Loucy (cell line): ENCODE data around the gene ZBTB16.

ENCODE experiments used
- H2AFZ ChIP-seq: fragments of 200-600 bp; sonication (generic); 2 replicates; pipeline ENCODE4 v1.6.0; 2016; ENCODE audit warnings: antibody characterized with exemption, mild to moderate bottlenecking, low read length, moderate library complexity
- H3F3A ChIP-seq: fragments of 200-600 bp; 2 replicates; pipeline ENCODE4 v1.6.0; 2016; ENCODE audit warnings: antibody characterized with exemption, low read depth, mild to moderate bottlenecking
- H3K27me3 ChIP-seq: fragments of 200-600 bp; sonication (generic); 2 replicates; pipeline ENCODE4 v1.6.1; 2014; ENCODE audit warnings: low read length, mild to moderate bottlenecking; ENCODE audit not compliant: insufficient read depth, poor library complexity, severe bottlenecking
- H3K36me3 ChIP-seq: fragments of 200-600 bp; sonication (generic); 2 replicates; pipeline ENCODE4 v1.6.1; 2016; ENCODE audit warnings: low read length; ENCODE audit not compliant: insufficient read depth
- H3K4me1 ChIP-seq: fragments of 200-600 bp; sonication (generic); 2 replicates; pipeline ENCODE4 v1.5.1; 2014; ENCODE audit warnings: low read length, mild to moderate bottlenecking; ENCODE audit not compliant: insufficient read depth, poor library complexity, severe bottlenecking
- H3K4me2 ChIP-seq: fragments of 200-600 bp; sonication (generic); 2 replicates; pipeline ENCODE4 v1.6.0; 2014; ENCODE audit warnings: antibody characterized with exemption, low read length, low read depth, mild to moderate bottlenecking; ENCODE audit not compliant: poor library complexity, severe bottlenecking
- H3K4me3 ChIP-seq: fragments of 200-600 bp; sonication (generic); 2 replicates; pipeline ENCODE4 v1.5.1; 2014; ENCODE audit warnings: low read length, mild to moderate bottlenecking, mixed read lengths; ENCODE audit not compliant: poor library complexity, severe bottlenecking
- H3K79me2 ChIP-seq: fragments of 200-600 bp; sonication (generic); 2 replicates; pipeline ENCODE4 v1.6.1; 2014; ENCODE audit warnings: low read length; ENCODE audit not compliant: insufficient read depth
- H3K9ac ChIP-seq: fragments of 200-600 bp; sonication (generic); 2 replicates; pipeline ENCODE4 v1.6.0; 2014; ENCODE audit warnings: mild to moderate bottlenecking, low read depth, low read length, moderate library complexity; ENCODE audit not compliant: poor library complexity, severe bottlenecking
- H3K9me2 ChIP-seq: fragments of 200-600 bp; sonication (generic); replicated peaks from 2 replicates; pipeline ENCODE4 v1.6.1; 2016; ENCODE audit warnings: low read depth, low read length, mixed read lengths
- H3K9me3 ChIP-seq: fragments of 200-600 bp; sonication (generic); 2 replicates; pipeline ENCODE4 v1.6.1; 2014; ENCODE audit warnings: mild to moderate bottlenecking, antibody characterized with exemption, low read length, low read depth; ENCODE audit not compliant: insufficient read depth
- H4K20me1 ChIP-seq: fragments of 200-600 bp; sonication (generic); 2 replicates; pipeline ENCODE4 v1.6.0; 2014; ENCODE audit warnings: antibody characterized with exemption, low read length, mild to moderate bottlenecking; ENCODE audit not compliant: insufficient read depth, poor library complexity, severe bottlenecking
- EZH2phosphoT487 ChIP-seq: fragments of 200-600 bp; IDR thresholded peaks from 2 replicates; pipeline ENCODE4 v1.6.1; 2018; ENCODE audit warnings: antibody characterized with exemption, mild to moderate bottlenecking, moderate library complexity, borderline replicate concordance
- TF ChIP-seq, protein P1 (sequence below): fragments of 200-600 bp; sonication (generic); conservative IDR thresholded peaks from 2 replicates; pipeline ENCODE4 v1.5.1; 2014; ENCODE audit warnings: mild to moderate bottlenecking, antibody characterized with exemption, low read length

ZBTB16 gene

DNA sequence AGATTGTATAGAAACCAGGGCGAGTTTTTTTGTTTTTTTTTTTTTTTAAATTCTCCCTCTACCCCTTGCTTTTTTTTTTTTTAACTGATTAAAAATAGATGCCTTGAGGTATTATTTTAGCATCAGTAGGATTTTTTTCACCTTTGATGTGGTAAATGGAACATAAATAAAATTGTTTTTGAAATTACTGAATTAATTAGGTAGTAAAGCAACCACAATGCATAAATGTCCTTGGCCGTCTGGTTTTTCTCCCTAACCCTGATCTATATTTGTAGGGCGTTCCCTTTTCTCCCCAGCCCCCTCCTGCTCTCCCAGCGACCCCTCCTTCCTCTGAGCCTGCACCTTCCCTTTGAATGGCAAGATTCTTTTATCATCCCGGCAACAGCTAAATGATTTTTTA, 107.8 kb downstream of the ZBTB16 start:
- peak overlapping the region; percentile 62 for H3K9ac ChIP-seq
- no peaks in the 10 kb centered on the region for H4K20me1 ChIP-seq
- H2AFZ ChIP-seq, result no peak overlapping the region

DNA sequence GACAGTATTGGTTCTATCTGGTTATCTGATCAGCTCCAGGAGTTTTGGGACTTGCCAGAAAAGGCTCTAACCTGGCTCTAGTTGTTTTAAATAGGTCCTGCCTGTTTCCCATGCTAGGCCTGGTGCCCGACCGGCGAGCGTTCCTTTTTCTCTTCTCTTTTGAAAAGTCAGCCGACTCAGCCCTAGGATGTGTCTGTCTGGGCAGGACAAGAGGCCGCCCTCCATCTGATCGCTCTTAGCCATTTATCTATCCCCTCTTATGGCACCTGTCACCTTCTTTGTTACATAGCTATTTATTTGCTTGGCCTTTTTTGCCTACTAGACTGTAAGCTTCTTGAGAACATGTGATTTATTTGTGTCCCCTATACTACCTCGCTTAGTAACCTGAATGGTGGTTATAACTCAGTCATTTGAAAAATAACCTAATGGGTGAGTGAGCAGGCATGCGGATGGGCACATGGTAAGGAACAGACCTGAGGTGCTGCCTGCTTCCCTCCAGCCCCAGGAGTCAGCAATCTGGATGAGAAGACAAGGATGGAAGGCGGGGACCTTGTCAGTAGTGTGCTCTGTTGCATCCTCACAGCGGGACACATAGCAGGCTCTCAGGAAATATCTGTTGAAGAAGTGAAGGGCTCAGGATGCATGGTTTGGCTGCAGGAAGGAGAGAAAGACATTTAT, 108.4 kb downstream of the ZBTB16 start:
- TF ChIP-seq, protein P1, sequence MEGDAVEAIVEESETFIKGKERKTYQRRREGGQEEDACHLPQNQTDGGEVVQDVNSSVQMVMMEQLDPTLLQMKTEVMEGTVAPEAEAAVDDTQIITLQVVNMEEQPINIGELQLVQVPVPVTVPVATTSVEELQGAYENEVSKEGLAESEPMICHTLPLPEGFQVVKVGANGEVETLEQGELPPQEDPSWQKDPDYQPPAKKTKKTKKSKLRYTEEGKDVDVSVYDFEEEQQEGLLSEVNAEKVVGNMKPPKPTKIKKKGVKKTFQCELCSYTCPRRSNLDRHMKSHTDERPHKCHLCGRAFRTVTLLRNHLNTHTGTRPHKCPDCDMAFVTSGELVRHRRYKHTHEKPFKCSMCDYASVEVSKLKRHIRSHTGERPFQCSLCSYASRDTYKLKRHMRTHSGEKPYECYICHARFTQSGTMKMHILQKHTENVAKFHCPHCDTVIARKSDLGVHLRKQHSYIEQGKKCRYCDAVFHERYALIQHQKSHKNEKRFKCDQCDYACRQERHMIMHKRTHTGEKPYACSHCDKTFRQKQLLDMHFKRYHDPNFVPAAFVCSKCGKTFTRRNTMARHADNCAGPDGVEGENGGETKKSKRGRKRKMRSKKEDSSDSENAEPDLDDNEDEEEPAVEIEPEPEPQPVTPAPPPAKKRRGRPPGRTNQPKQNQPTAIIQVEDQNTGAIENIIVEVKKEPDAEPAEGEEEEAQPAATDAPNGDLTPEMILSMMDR, result no peak
- TF ChIP-seq EZH2phosphoT487, result no peak
- peaks cover 90% of the 10 kb centered on the region for H3K4me1 ChIP-seq

More for the DNA sequence above, 107.8 kb downstream of the ZBTB16 start:
- Histone ChIP-seq H3K4me3 (peak overlapping the region; percentile 48), H3K4me1 (peaks cover 85% of the 10 kb centered on the region), H3K9me3 (no peaks in the 10 kb centered on the region), H3F3A (peaks cover 4% of the 10 kb centered on the region; the same call in 1 of the 2 replicates), H3K79me2 (no peaks in the 10 kb centered on the region), H3K9me2 (no peaks in the 10 kb centered on the region), H3K27me3 (peaks cover 5% of the 10 kb centered on the region), H3K4me2 (peak overlapping the region; percentile 74), H3K36me3 (no peaks in the 10 kb centered on the region)
- TF ChIP-seq EZH2phosphoT487, result no peak
- TF ChIP-seq, protein P1, result no peak

DNA sequence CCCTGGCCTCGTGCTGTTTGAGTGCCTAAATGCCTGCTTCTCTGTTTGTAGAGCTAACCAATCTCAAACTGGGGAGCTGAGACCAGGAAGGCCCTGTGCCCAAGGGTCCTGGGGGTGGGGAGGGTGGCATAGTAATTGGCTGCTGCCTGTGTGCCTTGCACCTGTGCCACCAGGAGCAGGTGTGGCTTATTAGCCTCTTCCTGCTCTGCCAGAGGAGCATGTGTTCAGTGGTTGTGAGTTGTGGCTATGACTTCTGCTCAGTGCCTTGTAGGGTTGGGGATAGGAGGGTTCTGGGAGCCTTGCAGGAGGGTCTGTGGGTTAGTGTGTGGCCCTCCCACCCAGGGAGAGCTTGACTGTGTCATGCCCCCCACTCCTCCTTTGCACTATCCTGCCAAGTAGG, 109.2 kb downstream of the ZBTB16 start:
- no peaks in the 10 kb centered on the region for H3K9me3 ChIP-seq
- H3K9ac ChIP-seq, result peak overlapping the region; percentile 62
- peaks cover 96% of the 10 kb centered on the region for H3K4me1 ChIP-seq
- H2AFZ ChIP-seq, result no peak overlapping the region
- peaks cover 14% of the 10 kb centered on the region for H3F3A ChIP-seq
- H3K79me2 ChIP-seq, result no peaks in the 10 kb centered on the region
- H3K4me3 ChIP-seq, result no peak overlapping the region
- H4K20me1 ChIP-seq, result no peaks in the 10 kb centered on the region
- TF ChIP-seq EZH2phosphoT487, result no peak
- TF ChIP-seq, protein P1, result no peak
- no peaks in the 10 kb centered on the region for H3K9me2 ChIP-seq
- peaks cover 5% of the 10 kb centered on the region for H3K27me3 ChIP-seq
- no peaks in the 10 kb centered on the region for H3K36me3 ChIP-seq
- peak overlapping the region; percentile 74 for H3K4me2 ChIP-seq

More for the DNA sequence above, 108.4 kb downstream of the ZBTB16 start:
- H3K9me2 ChIP-seq, result no peaks in the 10 kb centered on the region
- no peaks in the 10 kb centered on the region for H3K79me2 ChIP-seq
- peak overlapping the region; percentile 48 for H3K4me3 ChIP-seq
- no peaks in the 10 kb centered on the region for H4K20me1 ChIP-seq
- H2AFZ ChIP-seq, result no peak overlapping the region
- H3K36me3 ChIP-seq, result no peaks in the 10 kb centered on the region
- peaks cover 9% of the 10 kb centered on the region for H3F3A ChIP-seq
- H3K9me3 ChIP-seq, result no peaks in the 10 kb centered on the region
- peak overlapping the region; percentile 62 for H3K9ac ChIP-seq
- H3K4me2 ChIP-seq, result peak overlapping the region; percentile 74
- H3K27me3 ChIP-seq, result peaks cover 5% of the 10 kb centered on the region
